ENCODE results near the gene SETD1A.

Gene SETD1A

GRCh38 chr16:30980023-30980371 is 22.4 kb downstream of the SETD1A start:
- Mint-ChIP-seq H3K36me3 (no peaks in the 10 kb centered on the region), H3K27me3 (no peaks in the 10 kb centered on the region), H3K27ac (no peak overlapping the region), H3K9me3 (ENCODE audit: low read depth) (no peaks in the 10 kb centered on the region), H3K4me3 (no peak overlapping the region), H3K4me1 (ENCODE audit: low read depth) (peaks cover 2% of the 10 kb centered on the region)

DNA sequence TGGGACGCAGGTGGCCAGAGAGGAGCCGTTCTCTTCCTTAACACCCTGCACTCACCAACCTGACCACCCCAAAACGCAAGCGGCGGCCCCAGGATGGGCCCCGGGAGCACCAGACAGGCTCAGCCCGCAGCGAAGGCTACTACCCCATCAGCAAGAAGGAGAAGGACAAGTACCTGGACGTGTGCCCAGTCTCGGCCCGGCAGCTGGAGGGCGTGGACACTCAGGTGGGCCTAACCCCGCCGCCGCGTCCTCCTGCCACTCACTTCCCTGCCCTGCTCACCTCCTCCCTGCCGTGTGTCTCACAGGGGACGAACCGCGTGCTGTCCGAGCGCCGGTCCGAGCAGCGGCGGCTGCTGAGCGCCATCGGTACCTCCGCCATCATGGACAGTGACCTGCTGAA is 22.9 kb downstream of the SETD1A start:
- Mint-ChIP-seq H3K27ac (no peak overlapping the region), H3K4me1 (ENCODE audit: low read depth) (peaks cover 2% of the 10 kb centered on the region), H3K36me3 (no peaks in the 10 kb centered on the region)

DNA sequence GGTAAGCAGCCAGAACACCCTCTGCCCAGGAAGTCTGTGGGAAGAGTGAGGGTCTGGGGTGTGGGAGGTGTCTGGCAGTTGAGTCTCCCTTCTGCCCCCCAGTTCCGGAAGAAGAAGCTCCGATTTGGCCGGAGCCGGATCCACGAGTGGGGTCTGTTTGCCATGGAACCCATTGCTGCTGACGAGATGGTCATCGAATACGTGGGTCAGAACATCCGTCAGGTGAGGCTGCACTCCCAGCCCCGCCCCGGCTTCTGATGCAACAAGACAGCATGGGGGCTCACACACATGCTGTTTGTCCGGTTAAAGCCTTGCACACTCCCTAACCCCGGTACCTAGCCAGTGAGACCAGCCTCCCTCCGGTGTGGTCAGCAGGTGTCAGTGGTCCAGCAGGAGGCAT is 23.4 kb downstream of the SETD1A start:
- H3K36me3 Mint-ChIP-seq = no peaks in the 10 kb centered on the region

More for the DNA sequence above, 22.9 kb downstream of the SETD1A start:
- no peaks in the 10 kb centered on the region for H3K27me3 Mint-ChIP-seq
- no peak overlapping the region for H3K4me3 Mint-ChIP-seq
- H3K9me3 Mint-ChIP-seq (ENCODE audit: low read depth) = no peaks in the 10 kb centered on the region

GRCh38 chr16:30982548-30983288 is 25.2 kb downstream of the SETD1A start:
- Mint-ChIP-seq H3K9me3 (ENCODE audit: low read depth) (no peaks in the 10 kb centered on the region), H3K36me3 (no peaks in the 10 kb centered on the region), H3K27ac (no peak overlapping the region), H3K4me1 (ENCODE audit: low read depth) (peaks cover 2% of the 10 kb centered on the region), H3K27me3 (no peaks in the 10 kb centered on the region), H3K4me3 (no peak overlapping the region)

More for the DNA sequence above, 23.4 kb downstream of the SETD1A start:
- H3K27me3 Mint-ChIP-seq = no peaks in the 10 kb centered on the region
- peaks cover 2% of the 10 kb centered on the region for H3K4me1 Mint-ChIP-seq (ENCODE audit: low read depth)
- no peak overlapping the region for H3K27ac Mint-ChIP-seq
- H3K9me3 Mint-ChIP-seq (ENCODE audit: low read depth) = no peaks in the 10 kb centered on the region
- H3K4me3 Mint-ChIP-seq = no peak overlapping the region

GRCh38 chr16:30983289-30983889 is 25.8 kb downstream of the SETD1A start:
- Mint-ChIP-seq H3K9me3 (ENCODE audit: low read depth) (no peaks in the 10 kb centered on the region), H3K4me3 (no peak overlapping the region), H3K27ac (no peak overlapping the region), H3K36me3 (no peaks in the 10 kb centered on the region), H3K4me1 (ENCODE audit: low read depth) (peaks cover 2% of the 10 kb centered on the region), H3K27me3 (no peaks in the 10 kb centered on the region)

- no peaks in the 10 kb centered on the region for H3K9me3 Mint-ChIP-seq (ENCODE audit: low read depth)
- H3K27ac Mint-ChIP-seq = no peak overlapping the region
- H3K27me3 Mint-ChIP-seq = no peaks in the 10 kb centered on the region
- H3K4me3 Mint-ChIP-seq = no peak overlapping the region
- no peaks in the 10 kb centered on the region for H3K36me3 Mint-ChIP-seq
- peaks cover 2% of the 10 kb centered on the region for H3K4me1 Mint-ChIP-seq (ENCODE audit: low read depth)
Measured at GRCh38 chr16:30983898-30984610, 26.5 kb downstream of the SETD1A start.

GRCh38 chr16:30984669-30985400 is 27.3 kb downstream of the SETD1A start, which contains the start of gene HSD3B7:
Gene HSD3B7, plus strand, starts transcription at chr16:30985207. Its CDS starts 452 bp downstream, at chr16:30985659.
- Mint-ChIP-seq H3K4me1 (ENCODE audit: low read depth) (peaks cover 2% of the 10 kb centered on the region), H3K27me3 (no peaks in the 10 kb centered on the region), H3K4me3 (no peak within 1 kb of the TSS), H3K36me3 (no peaks in the 10 kb centered on the region), H3K9me3 (ENCODE audit: low read depth) (no peaks in the 10 kb centered on the region), H3K27ac (no peak within 1 kb of the TSS)

GRCh38 chr16:30985401-30986128 is 28.0 kb downstream of the SETD1A start:
- no peaks in the 10 kb centered on the region for H3K27me3 Mint-ChIP-seq
- peaks cover 2% of the 10 kb centered on the region for H3K4me1 Mint-ChIP-seq (ENCODE audit: low read depth)
- H3K36me3 Mint-ChIP-seq = no peaks in the 10 kb centered on the region
- no peaks in the 10 kb centered on the region for H3K9me3 Mint-ChIP-seq (ENCODE audit: low read depth)
- H3K4me3 Mint-ChIP-seq = no peak overlapping the region
- H3K27ac Mint-ChIP-seq = no peak overlapping the region

GRCh38 chr16:30986129-30986991 is 28.8 kb downstream of the SETD1A start:
- Mint-ChIP-seq H3K9me3 (ENCODE audit: low read depth) (no peaks in the 10 kb centered on the region), H3K4me3 (no peak overlapping the region), H3K27ac (no peak overlapping the region), H3K4me1 (ENCODE audit: low read depth) (peaks cover 2% of the 10 kb centered on the region), H3K27me3 (no peaks in the 10 kb centered on the region), H3K36me3 (no peaks in the 10 kb centered on the region)

DNA sequence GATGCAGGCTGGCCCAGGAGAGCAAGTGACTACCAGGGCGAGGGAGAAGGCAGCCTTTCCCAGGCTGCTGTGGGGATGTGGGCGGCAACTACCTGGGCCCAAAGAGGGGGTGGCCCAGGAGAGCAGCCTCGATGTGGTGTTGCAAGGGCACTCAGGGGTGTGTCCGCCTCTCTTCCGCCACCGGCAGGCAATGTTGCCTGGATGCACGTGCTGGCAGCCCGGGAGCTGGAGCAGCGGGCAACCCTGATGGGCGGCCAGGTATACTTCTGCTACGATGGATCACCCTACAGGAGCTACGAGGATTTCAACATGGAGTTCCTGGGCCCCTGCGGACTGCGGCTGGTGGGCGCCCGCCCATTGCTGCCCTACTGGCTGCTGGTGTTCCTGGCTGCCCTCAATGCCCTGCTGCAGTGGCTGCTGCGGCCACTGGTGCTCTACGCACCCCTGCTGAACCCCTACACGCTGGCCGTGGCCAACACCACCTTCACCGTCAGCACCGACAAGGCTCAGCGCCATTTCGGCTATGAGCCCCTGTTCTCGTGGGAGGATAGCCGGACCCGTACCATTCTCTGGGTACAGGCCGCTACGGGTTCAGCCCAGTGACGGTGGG is 30.1 kb downstream of the SETD1A start:
- no peak overlapping the region for H3K4me3 Mint-ChIP-seq
- H3K9me3 Mint-ChIP-seq (ENCODE audit: low read depth) = no peaks in the 10 kb centered on the region
- H3K27ac Mint-ChIP-seq = no peak overlapping the region

DNA sequence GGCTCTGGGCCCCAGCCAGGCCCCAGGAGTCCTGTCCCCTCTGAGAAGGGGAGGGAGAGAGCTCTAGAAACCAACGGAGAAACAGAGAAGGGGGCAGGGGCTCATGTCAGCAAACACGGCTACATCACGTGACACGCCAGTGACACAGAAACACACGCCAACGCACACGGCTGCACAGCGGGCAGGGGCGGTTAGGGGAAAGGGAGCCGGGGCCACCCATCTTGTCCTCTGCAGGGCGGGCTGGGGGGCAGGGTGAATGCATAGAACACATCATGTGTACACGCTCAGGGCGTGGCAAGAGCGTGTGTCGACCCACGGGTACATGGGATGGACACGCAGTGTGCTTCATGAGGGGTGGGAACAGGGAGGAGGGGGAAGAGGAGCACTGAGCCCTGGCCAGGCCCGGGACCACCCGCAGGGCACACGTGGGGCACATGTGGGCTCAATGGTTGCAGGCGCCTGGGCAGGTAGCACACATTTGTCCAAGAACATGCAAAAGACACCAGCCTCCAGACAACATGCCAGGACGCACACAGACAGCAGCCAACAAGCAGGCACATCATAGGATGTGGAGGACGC is 32.0 kb downstream of the SETD1A start:
- H3K27ac Mint-ChIP-seq = no peak overlapping the region
- H3K27me3 Mint-ChIP-seq = no peaks in the 10 kb centered on the region
- peaks cover 2% of the 10 kb centered on the region for H3K4me1 Mint-ChIP-seq (ENCODE audit: low read depth)
- H3K9me3 Mint-ChIP-seq (ENCODE audit: low read depth) = no peaks in the 10 kb centered on the region
- H3K36me3 Mint-ChIP-seq = no peaks in the 10 kb centered on the region
- no peak overlapping the region for H3K4me3 Mint-ChIP-seq

More for the DNA sequence above, 30.1 kb downstream of the SETD1A start:
- Mint-ChIP-seq H3K27me3 (no peaks in the 10 kb centered on the region), H3K4me1 (ENCODE audit: low read depth) (peaks cover 2% of the 10 kb centered on the region), H3K36me3 (no peaks in the 10 kb centered on the region)

DNA sequence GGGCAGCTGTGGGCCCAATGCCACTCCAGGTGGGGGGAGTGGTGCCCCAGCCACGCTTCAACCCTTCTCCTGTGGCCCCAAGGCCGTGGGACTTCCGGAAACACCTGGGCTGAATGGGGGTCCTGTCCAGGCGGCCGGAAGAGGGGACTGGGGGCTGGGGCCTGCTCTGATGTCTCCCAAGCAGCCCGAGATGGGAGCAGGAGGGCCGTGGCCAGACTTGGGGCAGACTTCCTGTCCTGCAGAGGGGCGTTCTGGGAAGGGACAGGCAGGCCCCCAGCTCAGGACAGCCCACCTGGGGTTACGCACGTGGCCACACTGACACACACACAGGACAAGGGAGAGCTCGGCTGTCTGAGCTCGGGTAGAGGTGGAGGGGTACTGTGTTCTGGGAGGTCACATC is 32.6 kb downstream of the SETD1A start:
- Mint-ChIP-seq H3K9me3 (ENCODE audit: low read depth) (no peaks in the 10 kb centered on the region), H3K4me1 (ENCODE audit: low read depth) (peaks cover 3% of the 10 kb centered on the region), H3K4me3 (no peak overlapping the region), H3K36me3 (no peaks in the 10 kb centered on the region), H3K27ac (no peak overlapping the region), H3K27me3 (no peaks in the 10 kb centered on the region)

DNA sequence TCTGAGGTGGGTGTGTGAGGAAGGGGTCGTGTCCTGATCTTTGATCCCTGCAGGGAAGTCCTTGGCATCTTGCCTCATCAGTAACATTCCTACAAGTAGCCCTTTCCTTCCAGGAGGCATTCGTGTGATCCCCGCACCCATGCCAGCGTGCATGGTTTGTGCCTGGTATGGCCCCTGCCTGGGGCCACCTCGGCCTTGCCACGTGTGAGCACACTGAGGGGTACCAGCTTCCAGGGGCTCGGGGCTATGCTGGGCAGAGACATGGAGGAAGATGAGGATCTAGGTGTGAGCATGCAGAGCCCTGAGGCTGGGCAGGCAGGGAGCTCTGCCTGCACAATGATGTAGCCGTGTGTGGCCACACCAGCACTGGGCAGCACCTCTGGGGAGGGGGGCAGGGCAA is 33.5 kb downstream of the SETD1A start:
- Mint-ChIP-seq H3K36me3 (no peaks in the 10 kb centered on the region), H3K9me3 (ENCODE audit: low read depth) (no peaks in the 10 kb centered on the region), H3K27me3 (no peaks in the 10 kb centered on the region), H3K27ac (no peak overlapping the region), H3K4me3 (no peak overlapping the region), H3K4me1 (ENCODE audit: low read depth) (peaks cover 3% of the 10 kb centered on the region)

Measured in activated naive CD8-positive, alpha-beta T cell (primary cell).